Left ventricle myocardium inferior (tissue), 1 donor: Measurements from ENCODE around the gene AIG1. TPM values are rescaled to one million over a fixed set of nuclear protein-coding genes. Genes with fewer than 3 reads are reported as not detected.

Source experiments
- DNase-seq: peaks from one replicate; pipeline ENCODE4 v3.0.0-alpha.2; 2020
- H3K27ac ChIP-seq: fragments of 200-600 bp; replicated peaks from 2 replicates; pipeline ENCODE4 v1.8.0; 2021
- H3K27me3 ChIP-seq: fragments of 200-600 bp; 2 replicates; pipeline ENCODE4 v1.8.0; 2021; ENCODE audit warnings: low read depth
- H3K36me3 ChIP-seq: fragments of 200-600 bp; 2 replicates; pipeline ENCODE4 v1.8.0; 2021
- H3K4me1 ChIP-seq: fragments of 200-600 bp; 2 replicates; pipeline ENCODE4 v1.8.0; 2021
- H3K4me3 ChIP-seq: fragments of 200-600 bp; 2 replicates; pipeline ENCODE4 v1.8.0; 2021; ENCODE audit warnings: mild to moderate bottlenecking, moderate library complexity
- H3K9me3 ChIP-seq: fragments of 200-600 bp; replicated peaks from 2 replicates; pipeline ENCODE4 v1.8.0; 2021
- CTCF ChIP-seq: fragments of 200-600 bp; IDR thresholded peaks from 2 replicates; pipeline ENCODE4 v1.8.0; 2021; ENCODE audit warnings: antibody characterized with exemption, mild to moderate bottlenecking, borderline replicate concordance
- intact Hi-C: fragments of 100-400 bp; cut with micrococcal nuclease; formaldehyde crosslinking; loops from one replicate; pipeline ENCODE4 v1.11.0; 2022
- total RNA-seq: library from RNA; stranded (reverse); fragmentation: NEBNext Ultra II Directional; extraction: Animal tissue kit (Norgen Biotek cat#: 25700); gene quantifications from one replicate; pipeline ENCODE4 v1.2.1, GENCODE V29; 2021
- donor health status: DM: no; HTN: yes; CAD: no; lungs with severe emphysema.

Gene AIG1
- total RNA-seq, 1 donor from 2014 or later, result 76.5 TPM

GRCh38 chr6:143313163-143313562, 252.5 kb downstream of the AIG1 start:
- Histone ChIP-seq H3K4me1 (no peaks in the 10 kb centered on the region), H3K27me3 (no peaks in the 10 kb centered on the region), H3K36me3 (no peaks in the 10 kb centered on the region), H3K9me3 (peaks cover 16% of the 10 kb centered on the region), H3K4me3 (no peak overlapping the region), H3K27ac (no peak overlapping the region)
- no peak for DNase-seq
- intact Hi-C loops, result no loop called here
- no peak for TF ChIP-seq CTCF

- H3K9me3 ChIP-seq, result peaks cover 26% of the 10 kb centered on the region
- DNase-seq, result no peak
- no peaks in the 10 kb centered on the region for H3K27me3 ChIP-seq
These were observed 260.9 kb downstream of the AIG1 start for GRCh38 chr6:143321491-143322086.

GRCh38 chr6:143322386-143322785, 261.7 kb downstream of the AIG1 start:
- H3K36me3 ChIP-seq, result no peaks in the 10 kb centered on the region
- H3K9me3 ChIP-seq, result peaks cover 21% of the 10 kb centered on the region
- no peak overlapping the region for H3K4me3 ChIP-seq
- DNase-seq, result no peak
- H3K4me1 ChIP-seq, result no peaks in the 10 kb centered on the region
- no peak for TF ChIP-seq CTCF
- H3K27me3 ChIP-seq, result no peaks in the 10 kb centered on the region
- intact Hi-C loops, result no loop called here
- H3K27ac ChIP-seq, result no peak overlapping the region

More at GRCh38 chr6:143321491-143322086, 260.9 kb downstream of the AIG1 start:
- no peak overlapping the region for H3K27ac ChIP-seq
- H3K36me3 ChIP-seq, result no peaks in the 10 kb centered on the region
- H3K4me1 ChIP-seq, result no peaks in the 10 kb centered on the region
- intact Hi-C loops, result no loop called here
- no peak for TF ChIP-seq CTCF
- no peak overlapping the region for H3K4me3 ChIP-seq

GRCh38 chr6:143323729-143324470, 263.2 kb downstream of the AIG1 start:
- intact Hi-C loops, result no loop called here
- no peak for DNase-seq
- Histone ChIP-seq H3K4me3 (no peak overlapping the region), H3K27ac (no peak overlapping the region), H3K9me3 (peaks cover 6% of the 10 kb centered on the region), H3K27me3 (no peaks in the 10 kb centered on the region), H3K36me3 (no peaks in the 10 kb centered on the region), H3K4me1 (no peaks in the 10 kb centered on the region)
- TF ChIP-seq CTCF, result no peak

GRCh38 chr6:143325379-143326140, 264.9 kb downstream of the AIG1 start:
- Histone ChIP-seq H3K27ac (no peak overlapping the region), H3K4me1 (no peaks in the 10 kb centered on the region), H3K36me3 (no peaks in the 10 kb centered on the region), H3K4me3 (no peak overlapping the region), H3K9me3 (no peaks in the 10 kb centered on the region), H3K27me3 (no peaks in the 10 kb centered on the region)
- intact Hi-C loops, result no loop called here
- no peak for DNase-seq
- no peak for TF ChIP-seq CTCF
